Lung (tissue), 12 donors: Measurements from ENCODE around the gene TLL1. TPM values are rescaled to one million over a fixed set of nuclear protein-coding genes. Genes with fewer than 3 reads are reported as not detected.

Experiments
- ATAC-seq: fragments of 200-7000 bp; cut with Tn5 transposase; one replicate; pipeline ENCODE4 v1.9.1; 2020; ENCODE audit warnings: moderate number of reproducible peaks; ENCODE audit not compliant: insufficient read depth, low FRiP score
- DNase-seq, 3 donors: peaks; one replicate each; pipeline ENCODE4 v3.0.0-alpha.2; 2013 to 2017
- H3K27ac ChIP-seq, 2 donors: one replicate each; pipeline ENCODE4 v1.5.1; 2013; ENCODE audit warnings: mild to moderate bottlenecking in 2 of 2, moderate library complexity in 2 of 2, control low read depth in 1 of 2, inconsistent platforms in 1 of 2, low read depth in 1 of 2, low read length in 1 of 2
- H3K27me3 ChIP-seq, 3 donors: one replicate each; pipeline ENCODE4 v1.5.1; 2013; ENCODE audit warnings: low read length in 2 of 3; ENCODE audit not compliant: control insufficient read depth in 3 of 3, insufficient read depth in 3 of 3
- H3K36me3 ChIP-seq, 4 donors: one replicate each; pipeline ENCODE4 v1.5.1; 2013; ENCODE audit warnings: low read length in 4 of 4, mild to moderate bottlenecking in 1 of 4, moderate library complexity in 1 of 4; ENCODE audit not compliant: control insufficient read depth in 4 of 4, insufficient read depth in 4 of 4
- H3K4me1 ChIP-seq, 5 donors: one replicate each; pipeline ENCODE4 v1.5.1; 2013; ENCODE audit warnings: low read length in 5 of 5, mild to moderate bottlenecking in 2 of 5, moderate library complexity in 1 of 5; ENCODE audit not compliant: control insufficient read depth in 5 of 5, insufficient read depth in 5 of 5
- H3K4me3 ChIP-seq: one replicate; pipeline ENCODE4 v1.5.1; 2013; ENCODE audit warnings: mild to moderate bottlenecking, control low read depth, moderate library complexity
- H3K9ac ChIP-seq, 2 donors: one replicate each; pipeline ENCODE4 v1.5.1; 2013; ENCODE audit warnings: low read length in 2 of 2, control low read depth in 1 of 2; ENCODE audit not compliant: insufficient read depth in 1 of 2
- H3K9me3 ChIP-seq, 4 donors: one replicate each; pipeline ENCODE4 v1.5.1; 2013; ENCODE audit warnings: low read length in 3 of 4, mild to moderate bottlenecking in 1 of 4, moderate library complexity in 1 of 4; ENCODE audit not compliant: control insufficient read depth in 4 of 4, insufficient read depth in 3 of 4
- WGBS, 2 donors: extraction: QIAGEN DNeasy Blood & Tissue Kit; methylation state at CpG; one replicate each; pipeline ENCODE4 v1.1.7; 2013; 5-methylcytosine and 5-hydroxymethylcytosine counted together
- polyA plus RNA-seq, 2 donors: library from polyadenylated mRNA; stranded (reverse); fragments of 200-250 nt; gene quantifications; one replicate each; pipeline ENCODE4 v1.2.1, GENCODE V29; 2013
- total RNA-seq, 2 donors: library from RNA; depleted of rRNA in 1 of 2; stranded (reverse); fragments of >200 nt in 1 of 2; gene quantifications; one replicate each; pipeline ENCODE4 v1.2.1, GENCODE V29; 2014 to 2021
- TF ChIP-seq, protein P1 (sequence below): IDR thresholded peaks from 2 replicates; pipeline ENCODE4 v1.5.1; 2012; ENCODE audit warnings: mild to moderate bottlenecking; ENCODE audit errors: control extremely low read depth, extremely low read depth
- donor health status: control.
- donor health status: control.
- donor health status: Bipolar disorder and iron deficiency.
- donor health status: healthy.
- donor health status: DM: yes; HTN: yes; CAD: no.

The TLL1 gene
- total and polyA plus RNA-seq, 4 donors, result 0.93 to 5.7 (median 1.9) TPM

DNA sequence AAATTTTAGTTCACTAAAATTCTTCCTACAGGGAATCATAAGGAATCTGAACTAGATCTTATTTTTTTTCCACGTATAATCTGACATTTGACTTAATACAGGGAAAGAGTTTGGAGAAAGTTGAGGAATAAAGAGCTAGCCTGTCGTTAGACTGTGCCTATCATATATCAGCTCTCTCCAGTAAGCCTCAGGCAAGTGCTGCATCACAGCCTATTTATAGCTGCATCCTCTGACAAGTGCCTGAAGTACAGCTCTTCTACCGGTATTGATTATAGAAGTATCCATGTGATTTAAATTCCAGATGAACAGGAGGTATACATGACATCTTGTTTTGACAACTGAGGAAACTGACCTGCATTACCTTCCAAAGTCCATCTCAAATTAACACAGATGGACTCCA lies 248.9 kb downstream of the TLL1 start:
- H3K36me3 ChIP-seq, result no peaks in the 10 kb centered on the region
- TF ChIP-seq, protein P1, sequence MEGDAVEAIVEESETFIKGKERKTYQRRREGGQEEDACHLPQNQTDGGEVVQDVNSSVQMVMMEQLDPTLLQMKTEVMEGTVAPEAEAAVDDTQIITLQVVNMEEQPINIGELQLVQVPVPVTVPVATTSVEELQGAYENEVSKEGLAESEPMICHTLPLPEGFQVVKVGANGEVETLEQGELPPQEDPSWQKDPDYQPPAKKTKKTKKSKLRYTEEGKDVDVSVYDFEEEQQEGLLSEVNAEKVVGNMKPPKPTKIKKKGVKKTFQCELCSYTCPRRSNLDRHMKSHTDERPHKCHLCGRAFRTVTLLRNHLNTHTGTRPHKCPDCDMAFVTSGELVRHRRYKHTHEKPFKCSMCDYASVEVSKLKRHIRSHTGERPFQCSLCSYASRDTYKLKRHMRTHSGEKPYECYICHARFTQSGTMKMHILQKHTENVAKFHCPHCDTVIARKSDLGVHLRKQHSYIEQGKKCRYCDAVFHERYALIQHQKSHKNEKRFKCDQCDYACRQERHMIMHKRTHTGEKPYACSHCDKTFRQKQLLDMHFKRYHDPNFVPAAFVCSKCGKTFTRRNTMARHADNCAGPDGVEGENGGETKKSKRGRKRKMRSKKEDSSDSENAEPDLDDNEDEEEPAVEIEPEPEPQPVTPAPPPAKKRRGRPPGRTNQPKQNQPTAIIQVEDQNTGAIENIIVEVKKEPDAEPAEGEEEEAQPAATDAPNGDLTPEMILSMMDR, result no peak
- H3K9me3 ChIP-seq, result peaks cover 0 to 2% (median 0%) of the 10 kb centered on the region in 4 donors
- ATAC-seq (no peak), DNase-seq (no peak)
- WGBS, 2 donors, result 70 to 74% methylated on average over 3 of the region's 3 CpGs
- no peak overlapping the region for H3K9ac ChIP-seq
- no peak overlapping the region for H3K4me3 ChIP-seq
- H3K27me3 ChIP-seq, result no peaks in the 10 kb centered on the region
- H3K27ac ChIP-seq, result no peak overlapping the region
- no peaks in the 10 kb centered on the region for H3K4me1 ChIP-seq

DNA sequence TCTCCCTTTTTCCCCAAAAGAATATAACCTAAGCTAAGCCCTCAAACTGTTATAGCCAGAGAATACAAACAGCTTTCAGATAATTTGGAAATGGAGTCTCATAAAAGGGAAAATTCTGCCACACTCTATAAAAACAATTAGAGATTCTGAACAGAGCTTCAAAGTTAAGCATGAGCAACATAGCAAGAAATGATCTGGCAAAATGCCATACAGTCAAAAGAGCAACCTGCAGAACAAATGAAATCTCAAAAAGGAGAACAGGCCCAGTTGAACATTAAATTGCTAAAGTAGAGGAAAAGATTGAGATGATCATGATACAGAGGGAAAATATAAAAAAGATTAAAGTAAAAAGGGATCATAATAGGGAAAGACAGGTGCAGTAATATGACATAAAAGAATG lies 250.5 kb downstream of the TLL1 start:
- TF ChIP-seq, protein P1, result no peak
- H3K4me3 ChIP-seq, result no peak overlapping the region
- H3K36me3 ChIP-seq, result no peaks in the 10 kb centered on the region
- H3K9ac ChIP-seq, result no peak overlapping the region
- no peaks in the 10 kb centered on the region for H3K4me1 ChIP-seq
- H3K27ac ChIP-seq, result no peak overlapping the region
- DNase-seq, result peak in 1 of 3 donors; percentile 3
- H3K27me3 ChIP-seq, result no peaks in the 10 kb centered on the region
- H3K9me3 ChIP-seq, result no peaks in the 10 kb centered on the region
- no peak for ATAC-seq

DNA sequence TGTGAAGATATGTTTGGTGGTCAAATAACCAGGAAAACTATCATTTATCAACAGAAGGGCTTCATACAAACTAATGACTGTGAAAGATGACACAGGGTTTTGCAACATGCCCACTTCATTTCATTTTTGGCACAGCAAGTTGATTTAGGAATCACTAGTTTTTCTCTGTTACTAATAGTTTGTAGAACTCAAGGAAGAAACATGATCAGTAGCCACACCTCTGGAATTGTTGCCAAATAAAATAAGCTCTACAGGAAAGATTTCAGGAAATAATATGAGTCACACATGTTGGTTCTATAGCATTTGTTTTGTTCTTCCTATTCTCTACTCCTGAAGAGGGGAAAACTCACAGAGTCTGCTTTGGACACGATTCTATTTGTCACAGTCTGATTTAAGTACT lies 255.4 kb downstream of the TLL1 start:
- 41 to 69% methylated on average over 1 of the region's 1 CpG for WGBS, 2 donors
- H3K4me3 ChIP-seq, result no peak overlapping the region
- H3K9ac ChIP-seq, result no peak overlapping the region
- no peaks in the 10 kb centered on the region for H3K4me1 ChIP-seq
- DNase-seq (peak in 2 of 3 donors; percentile 1 to 3), ATAC-seq (no peak)
- no peaks in the 10 kb centered on the region for H3K36me3 ChIP-seq
- H3K27ac ChIP-seq, result no peak overlapping the region
- no peaks in the 10 kb centered on the region for H3K9me3 ChIP-seq
- TF ChIP-seq, protein P1, result no peak
- no peaks in the 10 kb centered on the region for H3K27me3 ChIP-seq

DNA sequence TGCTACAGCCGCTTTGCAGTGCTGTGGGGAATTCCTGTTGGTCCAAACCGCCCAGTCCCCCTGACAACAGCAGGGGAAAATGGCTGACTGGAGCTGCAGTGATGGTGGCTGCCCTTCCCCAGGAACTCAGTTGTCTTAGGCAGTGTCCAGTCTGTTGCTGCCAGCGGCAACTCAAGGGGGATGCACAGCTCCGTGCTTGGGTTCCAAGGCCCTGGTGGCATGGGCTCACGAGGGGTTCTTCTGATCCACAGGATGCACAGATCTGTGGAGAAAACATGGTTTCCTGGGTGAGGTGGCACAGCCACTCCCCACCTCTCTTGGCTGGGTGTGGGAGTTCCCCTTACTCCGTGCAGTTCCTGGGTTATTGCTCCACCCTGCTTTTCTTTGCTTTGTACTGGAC lies 261.2 kb downstream of the TLL1 start:
- Histone ChIP-seq H3K4me3 (no peak overlapping the region), H3K9ac (no peak overlapping the region), H3K36me3 (no peaks in the 10 kb centered on the region), H3K9me3 (no peaks in the 10 kb centered on the region), H3K27ac (no peak overlapping the region), H3K27me3 (no peaks in the 10 kb centered on the region), H3K4me1 (no peaks in the 10 kb centered on the region)
- no peak for ATAC-seq
- DNase-seq, result no peak
- WGBS, 2 donors, result 68 to 74% methylated on average over 6 of the region's 6 CpGs
- TF ChIP-seq, protein P1, result no peak
